Ascending aorta (tissue), 2 donors: Measurements from ENCODE around the gene RNF144B. TPM values are rescaled to one million over a fixed set of nuclear protein-coding genes. Genes with fewer than 3 reads are reported as not detected.
"Not testable (repeated sequence)": the region's sequence is repeated elsewhere in the genome, so short reads cannot be mapped to it uniquely, and the experiment has no call there.

ENCODE experiments used
- DNase-seq, 2 donors: peaks; one replicate each; pipeline ENCODE4 v3.0.0-alpha.2; 2019; ENCODE audit warnings: low spot score in 2 of 2
- H3K27ac ChIP-seq, 2 donors: fragments of 200-600 bp; sonication (generic); one replicate each; pipeline ENCODE4 v1.5.1; 2016 to 2017; ENCODE audit warnings: mild to moderate bottlenecking in 1 of 2
- H3K27me3 ChIP-seq: fragments of 200-600 bp; sonication (generic); one replicate; pipeline ENCODE4 v1.5.1; 2017
- H3K36me3 ChIP-seq, 2 donors: fragments of 200-600 bp; sonication (generic); one replicate each; pipeline ENCODE4 v1.5.1; 2016
- H3K4me1 ChIP-seq, 2 donors: fragments of 200-600 bp; sonication (generic); one replicate each; pipeline ENCODE4 v1.5.1; 2016 to 2017; ENCODE audit warnings: mild to moderate bottlenecking in 1 of 2
- H3K4me3 ChIP-seq, 2 donors: fragments of 200-600 bp; sonication (generic); one replicate each; pipeline ENCODE4 v1.5.1; 2016 to 2017; ENCODE audit warnings: mild to moderate bottlenecking in 1 of 2
- H3K9me3 ChIP-seq, 2 donors: fragments of 200-600 bp; sonication (generic); one replicate each; pipeline ENCODE4 v1.5.1; 2016
- CTCF ChIP-seq, 3 experiments: fragments of 200-600 bp in 2 of 3; fragments of 450-650 bp in 1 of 3; sonication (generic) in 2 of 3; IDR thresholded peaks; one replicate each; pipeline ENCODE4 v1.5.1; 2016 to 2019; ENCODE audit warnings: antibody characterized with exemption in 3 of 3, mild to moderate bottlenecking in 1 of 3, moderate library complexity in 1 of 3
- intact Hi-C: fragments of 100-400 bp; cut with DNase I; formaldehyde crosslinking; loops from one replicate; pipeline ENCODE4 v1.15.1; 2023
- total RNA-seq: library from RNA; depleted of rRNA; stranded (reverse); fragments of >200 nt; gene quantifications from one replicate; pipeline ENCODE4 v1.1.0, GENCODE V29; 2016

Gene RNF144B
- total RNA-seq, 1 donor from 2014 or later, result 52.3 TPM

GRCh38 chr6:18352001-18352400 is 35.1 kb upstream of the RNF144B start:
- intact Hi-C loops, result no loop called here
- no peak overlapping the region for H3K27ac ChIP-seq
- no peak overlapping the region for H3K4me3 ChIP-seq
- TF ChIP-seq CTCF (IDR thresholded peaks at IDR 0.05), result no peak
- H3K36me3 ChIP-seq, result no peaks in the 10 kb centered on the region
- peaks cover 0 to 10% of the 10 kb centered on the region in 2 donors for H3K4me1 ChIP-seq
- H3K27me3 ChIP-seq, result no peaks in the 10 kb centered on the region
- no peak for DNase-seq
- no peaks in the 10 kb centered on the region for H3K9me3 ChIP-seq

GRCh38 chr6:18352842-18353241 is 34.3 kb upstream of the RNF144B start:
- intact Hi-C loops, result no loop called here
- DNase-seq, result no peak
- Histone ChIP-seq H3K27ac (no peak overlapping the region), H3K4me1 (peaks cover 0 to 10% of the 10 kb centered on the region in 2 donors), H3K27me3 (no peaks in the 10 kb centered on the region), H3K36me3 (no peaks in the 10 kb centered on the region), H3K9me3 (no peaks in the 10 kb centered on the region), H3K4me3 (no peak overlapping the region)
- no peak for TF ChIP-seq CTCF (IDR thresholded peaks at IDR 0.05)

- Histone ChIP-seq H3K36me3 (no peaks in the 10 kb centered on the region), H3K27me3 (no peaks in the 10 kb centered on the region), H3K9me3 (no peaks in the 10 kb centered on the region), H3K4me1 (peaks cover 0 to 10% of the 10 kb centered on the region in 2 donors), H3K4me3 (no peak overlapping the region), H3K27ac (no peak overlapping the region)
- no peak for TF ChIP-seq CTCF (IDR thresholded peaks at IDR 0.05)
- no peak for DNase-seq
- intact Hi-C loops, result no loop called here
These were observed 33.9 kb upstream of the RNF144B start for GRCh38 chr6:18353251-18353650.

GRCh38 chr6:18357546-18357945 is 29.6 kb upstream of the RNF144B start:
- DNase-seq, H3K9me3 ChIP-seq, H3K4me3 ChIP-seq, H3K4me1 ChIP-seq, intact Hi-C loops, H3K27me3 ChIP-seq, H3K36me3 ChIP-seq, H3K27ac ChIP-seq: not testable (repeated sequence)

GRCh38 chr6:18359237-18359885 is 27.8 kb upstream of the RNF144B start:
- no peak for DNase-seq
- Histone ChIP-seq H3K4me3 (no peak overlapping the region), H3K36me3 (no peaks in the 10 kb centered on the region), H3K9me3 (no peaks in the 10 kb centered on the region), H3K4me1 (peaks cover 0 to 12% of the 10 kb centered on the region in 2 donors), H3K27ac (no peak overlapping the region), H3K27me3 (no peaks in the 10 kb centered on the region)
- TF ChIP-seq CTCF (IDR thresholded peaks at IDR 0.05), result no peak
- intact Hi-C loops, result no loop called here

GRCh38 chr6:18360188-18360587 is 27.0 kb upstream of the RNF144B start:
- Histone ChIP-seq H3K4me3 (no peak overlapping the region), H3K27ac (no peak overlapping the region), H3K36me3 (no peaks in the 10 kb centered on the region), H3K4me1 (peaks cover 0 to 12% of the 10 kb centered on the region in 2 donors), H3K9me3 (no peaks in the 10 kb centered on the region), H3K27me3 (no peaks in the 10 kb centered on the region)
- intact Hi-C loops, result loop anchor here (5.0 kb wide), 1 partner anchor 57 kb away; no protein-coding TSS in a partner anchor
- no peak for DNase-seq
- TF ChIP-seq CTCF (IDR thresholded peaks at IDR 0.05), result no peak
